Esophagus squamous epithelium (tissue), 5 donors: ENCODE results near the gene CAMTA1. TPM values are rescaled to one million over a fixed set of nuclear protein-coding genes. Genes with fewer than 3 reads are reported as not detected.

ENCODE experiments used
- DNase-seq: peaks from one replicate; lab custom pipeline; 2025; lab: John Stamatoyannopoulos, UW
- H3K27ac ChIP-seq, 4 donors: fragments of 200-600 bp; sonication (generic); one replicate each; pipeline ENCODE4 v1.5.1; 2016 to 2019; ENCODE audit warnings: mild to moderate bottlenecking in 1 of 4
- H3K27me3 ChIP-seq, 4 donors: fragments of 200-600 bp; sonication (generic); 1 replicate in 3 of 4; 2 replicates in 1 of 4; pipeline versions ENCODE4 v1.5.1 to v1.6.0; 2017 to 2021; ENCODE audit warnings: antibody characterized with exemption in 1 of 4
- H3K36me3 ChIP-seq, 3 donors: fragments of 200-600 bp; sonication (generic); one replicate each; pipeline ENCODE4 v1.5.1; 2016 to 2019
- H3K4me1 ChIP-seq, 3 donors: fragments of 200-600 bp; sonication (generic); one replicate each; pipeline ENCODE4 v1.5.1; 2017 to 2019
- H3K4me3 ChIP-seq, 4 donors: fragments of 200-600 bp; sonication (generic); 1 replicate in 3 of 4; 2 replicates in 1 of 4; pipeline ENCODE4 v1.5.1; 2016 to 2019; ENCODE audit warnings: mild to moderate bottlenecking in 2 of 4, moderate library complexity in 1 of 4
- H3K9me3 ChIP-seq, 3 donors: fragments of 200-600 bp; sonication (generic); one replicate each; pipeline ENCODE4 v1.5.1; 2016 to 2019
- CTCF ChIP-seq, 6 experiments: fragments of 450-650 bp in 4 of 6; fragments of 200-600 bp in 2 of 6; sonication (generic) in 2 of 6; IDR thresholded peaks; one replicate each; pipeline ENCODE4 v1.5.1; 2016 to 2019; ENCODE audit warnings: antibody characterized with exemption in 6 of 6, mild to moderate bottlenecking in 4 of 6, moderate library complexity in 4 of 6
- POLR2A ChIP-seq, 4 donors: fragments of 450-650 bp; IDR thresholded peaks; one replicate each; pipeline ENCODE4 v1.6.1; 2017; ENCODE audit warnings: antibody characterized with exemption in 4 of 4, mild to moderate bottlenecking in 4 of 4, moderate library complexity in 3 of 4
- WGBS, 2 donors: methylation state at CpG; one replicate each; pipeline ENCODE4 v1.1.5; 2018; 5-methylcytosine and 5-hydroxymethylcytosine counted together
- intact Hi-C: fragments of 100-400 bp; cut with DNase I; formaldehyde crosslinking; loops from one replicate; pipeline ENCODE4 v1.15.0; 2022
- total RNA-seq, 4 donors: library from RNA; depleted of rRNA; stranded (reverse); fragments of >200 nt; gene quantifications; one replicate each; pipeline ENCODE4 v1.1.0, GENCODE V29; 2016
- donor health status: DM: yes; HTN: yes; CAD: no.

The CAMTA1 gene
- total RNA-seq, 4 donors from 2014 or later: 31.3 to 77.4 (median 45.9) TPM

GRCh38 chr1:6962996-6963911, 178.0 kb downstream of the CAMTA1 start:
- no peak for DNase-seq
- Histone ChIP-seq H3K27me3 (peaks cover 0 to 91% (median 6%) of the 10 kb centered on the region in 4 donors), H3K4me1 (peaks cover 6 to 29% (median 9%) of the 10 kb centered on the region in 3 donors), H3K36me3 (no peaks in the 10 kb centered on the region), H3K9me3 (no peaks in the 10 kb centered on the region), H3K27ac (no peak overlapping the region), H3K4me3 (peak overlapping the region in 2 of 4 donors; percentile 19 to 49)
- WGBS, 2 donors: 2 to 10% methylated on average over 5 to 24 of the region's 41 CpGs
- TF ChIP-seq POLR2A (IDR thresholded peaks at IDR 0.05) (no peak), CTCF (IDR thresholded peaks at IDR 0.05) (no peak)
- intact Hi-C loops: no loop called here

GRCh38 chr1:6963912-6964307, 178.7 kb downstream of the CAMTA1 start:
- Histone ChIP-seq H3K9me3 (no peaks in the 10 kb centered on the region), H3K4me3 (peak overlapping the region in 2 of 4 donors; percentile 19 to 49), H3K36me3 (no peaks in the 10 kb centered on the region), H3K4me1 (peaks cover 6 to 29% (median 9%) of the 10 kb centered on the region in 3 donors), H3K27ac (no peak overlapping the region), H3K27me3 (peaks cover 0 to 93% (median 6%) of the 10 kb centered on the region in 4 donors)
- intact Hi-C loops: no loop called here
- no peak for DNase-seq
- TF ChIP-seq CTCF (IDR thresholded peaks at IDR 0.05): no peak
- no peak for TF ChIP-seq POLR2A (IDR thresholded peaks at IDR 0.05)
- WGBS, 2 donors: 44 to 100% methylated on average over 1 to 3 of the region's 5 CpGs

GRCh38 chr1:6965083-6965934, 180.1 kb downstream of the CAMTA1 start:
- TF ChIP-seq POLR2A (IDR thresholded peaks at IDR 0.05) (no peak), CTCF (IDR thresholded peaks at IDR 0.05) (no peak)
- H3K27me3 ChIP-seq: peaks cover 0 to 83% (median 6%) of the 10 kb centered on the region in 4 donors
- peaks cover 6 to 27% (median 9%) of the 10 kb centered on the region in 3 donors for H3K4me1 ChIP-seq
- H3K36me3 ChIP-seq: no peaks in the 10 kb centered on the region
- H3K27ac ChIP-seq: no peak overlapping the region
- no peaks in the 10 kb centered on the region for H3K9me3 ChIP-seq
- no peak for DNase-seq
- H3K4me3 ChIP-seq: no peak overlapping the region
- WGBS, 2 donors: 39 to 47% methylated on average over 14 to 15 of the region's 15 CpGs
- intact Hi-C loops: no loop called here

GRCh38 chr1:6965935-6966241, 180.6 kb downstream of the CAMTA1 start:
- WGBS, 2 donors: 75 to 83% methylated on average over 7 of the region's 7 CpGs
- no peak for TF ChIP-seq POLR2A (IDR thresholded peaks at IDR 0.05)
- TF ChIP-seq CTCF (IDR thresholded peaks at IDR 0.05): no peak
- Histone ChIP-seq H3K36me3 (no peaks in the 10 kb centered on the region), H3K9me3 (no peaks in the 10 kb centered on the region), H3K4me1 (peaks cover 6 to 22% (median 9%) of the 10 kb centered on the region in 3 donors), H3K27me3 (peaks cover 0 to 77% (median 6%) of the 10 kb centered on the region in 4 donors), H3K4me3 (no peak overlapping the region), H3K27ac (no peak overlapping the region)
- no peak for DNase-seq
- intact Hi-C loops: no loop called here
